ENCODE data around the gene AGR3.
A peak's percentile ranks its signal among the peaks of the same experiment; 100 is the strongest.

Gene AGR3

DNA sequence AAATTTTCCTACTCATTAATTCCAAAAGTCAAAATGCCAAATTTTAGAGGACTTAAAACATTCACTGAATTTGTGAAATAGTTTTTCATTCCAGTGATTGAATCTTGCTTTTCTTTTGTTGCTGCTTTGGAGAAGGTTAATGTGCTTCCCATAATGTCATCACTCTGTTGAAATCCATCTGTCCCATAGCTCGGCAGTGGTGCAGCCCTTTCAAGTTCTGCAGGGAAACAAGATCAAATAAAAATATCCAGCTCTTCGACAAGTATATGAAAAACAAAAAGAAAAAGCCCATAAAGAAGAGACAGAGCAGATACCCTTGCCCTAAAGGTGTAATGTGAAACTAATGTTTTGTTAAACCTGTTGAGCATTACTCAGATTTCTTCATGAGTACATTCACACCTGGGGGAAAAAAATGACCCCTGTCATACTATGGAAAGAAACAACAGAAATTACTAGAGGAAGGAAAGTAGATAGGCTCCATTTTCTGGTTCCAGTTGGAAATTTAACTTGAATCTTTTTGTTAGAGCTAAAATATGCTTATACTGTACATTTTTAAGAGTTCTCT lies 35.1 kb downstream of the AGR3 start:
- no peak overlapping the region for H3K4ac ChIP-seq (ENCODE audit: low read length)
- H3K79me1 ChIP-seq (ENCODE audit: low read depth, low read length), result no peaks in the 10 kb centered on the region
- H3K18ac ChIP-seq (ENCODE audit: low read length), result no peak overlapping the region
- H3K9me3 ChIP-seq (replicated peaks in 1 of 2; ENCODE audit: control insufficient read depth in 2 of 2, insufficient read depth in 1 of 2, low read depth in 1 of 2, low read length in 2 of 2), result no peaks in the 10 kb centered on the region
- H4K91ac ChIP-seq (ENCODE audit: low read depth, low read length, poor library complexity), result no peak overlapping the region
- no peak overlapping the region for H2BK12ac ChIP-seq (ENCODE audit: low read length)
- H3K23ac ChIP-seq (ENCODE audit: low read depth, low read length, poor library complexity), result no peak overlapping the region
- no peak for DNase-seq (ENCODE audit: low spot score)
- H2AK5ac ChIP-seq (ENCODE audit: low read depth, low read length), result no peak overlapping the region
- no peak overlapping the region for H3K4me3 ChIP-seq (ENCODE audit: low read length in 2 of 2)
- WGBS, 2 donors (ENCODE audit: extremely low coverage in 2 of 2, insufficient read length in 2 of 2, insufficient replicate concordance in 1 of 2), result no CpG with 5 or more reads among the region's 2 CpGs
- H3K36me3 ChIP-seq (replicated peaks in 1 of 2; ENCODE audit: control insufficient read depth in 2 of 2, insufficient read depth in 2 of 2, low read length in 2 of 2), result no peaks in the 10 kb centered on the region
- no peak overlapping the region for H3K14ac ChIP-seq (ENCODE audit: low read length)
- H3K4me2 ChIP-seq (ENCODE audit: insufficient read depth, low read length, poor library complexity, severe bottlenecking), result no peak overlapping the region
- H2BK120ac ChIP-seq (ENCODE audit: low read depth, low read length), result no peak overlapping the region
- H3K9ac ChIP-seq (ENCODE audit: low read depth, low read length, poor library complexity), result no peak overlapping the region
- H3K4me1 ChIP-seq (ENCODE audit: control insufficient read depth in 2 of 2, insufficient read depth in 1 of 2, low read depth in 1 of 2, low read length in 2 of 2), result no peaks in the 10 kb centered on the region
- H3K27ac ChIP-seq (replicated peaks; ENCODE audit: low read length), result no peak overlapping the region
- H2BK15ac ChIP-seq (ENCODE audit: low read length), result no peak overlapping the region
- no peak overlapping the region for H2AFZ ChIP-seq (ENCODE audit: low read length)
- H2BK5ac ChIP-seq (ENCODE audit: low read length), result no peak overlapping the region
- H4K8ac ChIP-seq (ENCODE audit: low read depth, low read length), result no peak overlapping the region
- H3K27me3 ChIP-seq (ENCODE audit: control insufficient read depth in 3 of 3, insufficient read depth in 3 of 3, low read depth in 1 of 3, low read length in 3 of 3), result no peaks in the 10 kb centered on the region

- Histone ChIP-seq H2BK12ac (ENCODE audit: low read length) (no peak overlapping the region), H2BK120ac (ENCODE audit: low read depth, low read length) (no peak overlapping the region), H3K36me3 (replicated peaks in 1 of 2; ENCODE audit: control insufficient read depth in 2 of 2, insufficient read depth in 2 of 2, low read length in 2 of 2) (no peaks in the 10 kb centered on the region), H3K9me3 (replicated peaks in 1 of 2; ENCODE audit: control insufficient read depth in 2 of 2, insufficient read depth in 1 of 2, low read depth in 1 of 2, low read length in 2 of 2) (no peaks in the 10 kb centered on the region), H3K27me3 (ENCODE audit: control insufficient read depth in 3 of 3, insufficient read depth in 3 of 3, low read depth in 1 of 3, low read length in 3 of 3) (no peaks in the 10 kb centered on the region), H3K18ac (ENCODE audit: low read length) (no peak overlapping the region), H3K79me1 (ENCODE audit: low read depth, low read length) (no peaks in the 10 kb centered on the region), H4K8ac (ENCODE audit: low read depth, low read length) (no peak overlapping the region), H2BK5ac (ENCODE audit: low read length) (no peak overlapping the region), H3K9ac (ENCODE audit: low read depth, low read length, poor library complexity) (no peak overlapping the region), H3K4me2 (ENCODE audit: insufficient read depth, low read length, poor library complexity, severe bottlenecking) (no peak overlapping the region), H2AFZ (ENCODE audit: low read length) (no peak overlapping the region), H3K4ac (ENCODE audit: low read length) (no peak overlapping the region), H4K91ac (ENCODE audit: low read depth, low read length, poor library complexity) (no peak overlapping the region), H3K14ac (ENCODE audit: low read length) (no peak overlapping the region), H2BK15ac (ENCODE audit: low read length) (no peak overlapping the region), H3K23ac (ENCODE audit: low read depth, low read length, poor library complexity) (no peak overlapping the region), H3K4me1 (ENCODE audit: control insufficient read depth in 2 of 2, insufficient read depth in 1 of 2, low read depth in 1 of 2, low read length in 2 of 2) (peaks cover 0 to 3% of the 10 kb centered on the region in 2 donors), H3K4me3 (ENCODE audit: low read length in 2 of 2) (no peak overlapping the region), H2AK5ac (ENCODE audit: low read depth, low read length) (no peak overlapping the region), H3K27ac (replicated peaks; ENCODE audit: low read length) (no peak overlapping the region)
- no peak for DNase-seq (ENCODE audit: low spot score)
Observed at GRCh38 chr7:16845746-16846145, 36.0 kb downstream of the AGR3 start.

DNA sequence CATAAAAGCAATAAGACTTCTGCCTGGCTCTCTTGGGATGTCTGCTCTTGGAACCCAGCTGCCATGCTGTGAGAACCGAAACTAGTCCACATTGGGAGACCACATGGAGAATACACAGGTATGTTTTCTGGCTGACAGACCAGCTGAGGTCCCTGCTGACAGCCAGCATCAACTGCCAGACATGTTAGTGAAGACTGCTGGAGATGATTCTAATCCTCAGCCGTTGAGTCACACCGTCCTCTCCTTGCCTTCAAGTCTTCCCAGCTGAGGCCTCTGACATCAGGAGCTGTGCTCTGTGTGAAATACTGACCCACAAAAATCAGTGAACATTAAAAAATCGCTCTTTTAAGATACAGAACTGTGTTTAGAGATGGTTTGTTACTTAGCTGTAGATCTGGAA lies 40.1 kb downstream of the AGR3 start:
- no peaks in the 10 kb centered on the region for H3K9me3 ChIP-seq (replicated peaks in 1 of 2; ENCODE audit: control insufficient read depth in 2 of 2, insufficient read depth in 1 of 2, low read depth in 1 of 2, low read length in 2 of 2)
- no peak overlapping the region for H2AK5ac ChIP-seq (ENCODE audit: low read depth, low read length)
- H2BK120ac ChIP-seq (ENCODE audit: low read depth, low read length), result no peak overlapping the region
- no peaks in the 10 kb centered on the region for H3K36me3 ChIP-seq (replicated peaks in 1 of 2; ENCODE audit: control insufficient read depth in 2 of 2, insufficient read depth in 2 of 2, low read length in 2 of 2)
- no peaks in the 10 kb centered on the region for H3K79me1 ChIP-seq (ENCODE audit: low read depth, low read length)
- no peak overlapping the region for H2BK5ac ChIP-seq (ENCODE audit: low read length)
- H3K9ac ChIP-seq (ENCODE audit: low read depth, low read length, poor library complexity), result no peak overlapping the region
- peak overlapping the region; percentile 75 for H4K8ac ChIP-seq (ENCODE audit: low read depth, low read length)
- no peak for DNase-seq (ENCODE audit: low spot score)
- H3K27me3 ChIP-seq (ENCODE audit: control insufficient read depth in 3 of 3, insufficient read depth in 3 of 3, low read depth in 1 of 3, low read length in 3 of 3), result no peaks in the 10 kb centered on the region
- no peak overlapping the region for H3K27ac ChIP-seq (replicated peaks; ENCODE audit: low read length)
- no peak overlapping the region for H3K4ac ChIP-seq (ENCODE audit: low read length)
- no peak overlapping the region for H3K4me2 ChIP-seq (ENCODE audit: insufficient read depth, low read length, poor library complexity, severe bottlenecking)
- no peak overlapping the region for H4K91ac ChIP-seq (ENCODE audit: low read depth, low read length, poor library complexity)
- H3K18ac ChIP-seq (ENCODE audit: low read length), result peak overlapping the region; percentile 46
- H3K14ac ChIP-seq (ENCODE audit: low read length), result no peak overlapping the region
- no peak overlapping the region for H2AFZ ChIP-seq (ENCODE audit: low read length)
- no peak overlapping the region for H2BK15ac ChIP-seq (ENCODE audit: low read length)
- no CpG with 5 or more reads among the region's 4 CpGs for WGBS, 2 donors (ENCODE audit: extremely low coverage in 2 of 2, insufficient read length in 2 of 2, insufficient replicate concordance in 1 of 2)
- no peak overlapping the region for H2BK12ac ChIP-seq (ENCODE audit: low read length)
- no peak overlapping the region for H3K4me3 ChIP-seq (ENCODE audit: low read length in 2 of 2)
- no peak overlapping the region for H3K23ac ChIP-seq (ENCODE audit: low read depth, low read length, poor library complexity)
- H3K4me1 ChIP-seq (ENCODE audit: control insufficient read depth in 2 of 2, insufficient read depth in 1 of 2, low read depth in 1 of 2, low read length in 2 of 2), result peaks cover 0 to 3% of the 10 kb centered on the region in 2 donors

GRCh38 chr7:16840094-16840493 lies 41.7 kb downstream of the AGR3 start:
- Histone ChIP-seq H4K8ac (ENCODE audit: low read depth, low read length) (no peak overlapping the region), H3K9me3 (replicated peaks in 1 of 2; ENCODE audit: control insufficient read depth in 2 of 2, insufficient read depth in 1 of 2, low read depth in 1 of 2, low read length in 2 of 2) (no peaks in the 10 kb centered on the region), H3K23ac (ENCODE audit: low read depth, low read length, poor library complexity) (no peak overlapping the region), H2BK12ac (ENCODE audit: low read length) (no peak overlapping the region), H3K18ac (ENCODE audit: low read length) (no peak overlapping the region), H3K4me1 (ENCODE audit: control insufficient read depth in 2 of 2, insufficient read depth in 1 of 2, low read depth in 1 of 2, low read length in 2 of 2) (peaks cover 0 to 3% of the 10 kb centered on the region in 2 donors), H2AFZ (ENCODE audit: low read length) (no peak overlapping the region), H2BK120ac (ENCODE audit: low read depth, low read length) (no peak overlapping the region), H2AK5ac (ENCODE audit: low read depth, low read length) (no peak overlapping the region), H3K9ac (ENCODE audit: low read depth, low read length, poor library complexity) (no peak overlapping the region), H2BK5ac (ENCODE audit: low read length) (no peak overlapping the region), H3K4ac (ENCODE audit: low read length) (no peak overlapping the region), H2BK15ac (ENCODE audit: low read length) (no peak overlapping the region), H4K91ac (ENCODE audit: low read depth, low read length, poor library complexity) (no peak overlapping the region), H3K4me2 (ENCODE audit: insufficient read depth, low read length, poor library complexity, severe bottlenecking) (no peak overlapping the region), H3K36me3 (replicated peaks in 1 of 2; ENCODE audit: control insufficient read depth in 2 of 2, insufficient read depth in 2 of 2, low read length in 2 of 2) (no peaks in the 10 kb centered on the region), H3K79me1 (ENCODE audit: low read depth, low read length) (no peaks in the 10 kb centered on the region), H3K4me3 (ENCODE audit: low read length in 2 of 2) (no peak overlapping the region), H3K27me3 (ENCODE audit: control insufficient read depth in 3 of 3, insufficient read depth in 3 of 3, low read depth in 1 of 3, low read length in 3 of 3) (no peaks in the 10 kb centered on the region), H3K14ac (ENCODE audit: low read length) (no peak overlapping the region), H3K27ac (replicated peaks; ENCODE audit: low read length) (no peak overlapping the region)
- DNase-seq (ENCODE audit: low spot score), result no peak
- WGBS, 2 donors (ENCODE audit: extremely low coverage in 2 of 2, insufficient read length in 2 of 2, insufficient replicate concordance in 1 of 2), result no CpG with 5 or more reads among the region's 6 CpGs

All from neuronal stem cell (in vitro differentiated cells).